ENCODE measurements around the gene GGN. TPM values are rescaled to one million over a fixed set of nuclear protein-coding genes. Genes with fewer than 3 reads are reported as not detected.
A peak's percentile ranks its signal among the peaks of the same experiment; 100 is the strongest.

GGN gene
- total and polyA plus RNA-seq, 9 of the 15 experiments (the other 6 are each of a cell fraction or from before 2014, with no cell fraction given): 0.15 to 0.33 TPM; not detected in 7

DNA sequence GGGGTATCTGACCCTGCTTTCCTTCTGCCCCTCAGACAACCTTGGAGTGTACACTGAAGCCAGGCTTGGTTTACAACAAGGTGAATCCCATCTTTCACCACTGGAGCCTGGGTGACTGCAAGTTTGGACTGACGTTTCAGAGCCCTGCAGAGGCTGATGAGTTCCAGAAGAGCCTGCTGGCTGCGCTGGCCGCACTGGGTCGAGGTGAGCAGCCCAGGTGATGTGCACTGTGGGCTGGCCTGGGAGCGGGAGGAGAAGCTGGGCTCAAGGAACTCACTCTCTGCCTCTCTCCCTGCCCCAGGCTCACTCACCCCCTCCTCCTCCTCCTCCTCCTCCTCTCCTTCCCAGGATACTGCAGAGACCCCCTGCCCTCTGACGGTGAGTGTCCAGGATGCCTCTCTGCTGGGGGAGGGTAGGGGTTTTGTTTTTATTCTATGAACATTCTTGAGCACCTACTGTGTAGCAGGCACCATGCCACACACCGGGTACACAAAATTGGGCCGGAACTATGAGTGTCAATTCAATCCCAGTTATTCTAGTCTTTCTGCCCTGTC, 4.2 kb upstream of the GGN start:
- no peaks in the 10 kb centered on the region for H3K27me3 ChIP-seq (ENCODE audit: control insufficient read depth in 2 of 2, insufficient read depth in 2 of 2, low read length in 2 of 2)

More for the DNA sequence above, 4.2 kb upstream of the GGN start:
- no peak for ATAC-seq
- ChIA-PET POLR2A (interaction anchor here (1.3 kb wide), 1 partner anchor 11 kb away, joined by 5 read pairs; the partner anchor contains the start of gene FAM98C), CTCF (ENCODE audit: low intra/inter-chr PET ratio) (no interaction called here)
- intact Hi-C loops (cut with micrococcal nuclease): no loop called here
- H3K27ac ChIP-seq (ENCODE audit: extremely low read depth, low read depth, low read length): no peak overlapping the region
- no peak overlapping the region for H2AFZ ChIP-seq (ENCODE audit: low read depth, low read length)
- no peak overlapping the region for H3K4me2 ChIP-seq (ENCODE audit: insufficient read depth, low read length)
- TF ChIP-seq TGIF2 (CRISPR knock-in tag; IDR thresholded peaks at IDR 0.05) (no peak), ELF4 (CRISPR knock-in tag; IDR thresholded peaks at IDR 0.05) (no peak), FOXA1 (IDR thresholded peaks at IDR 0.05; ENCODE audit: borderline replicate concordance) (no peak), ZNF507 (tag; conservative IDR thresholded peaks at IDR 0.05) (no peak), HDAC8 (tag; IDR thresholded peaks at IDR 0.05) (no peak)
- TF ChIP-seq, protein P1, sequence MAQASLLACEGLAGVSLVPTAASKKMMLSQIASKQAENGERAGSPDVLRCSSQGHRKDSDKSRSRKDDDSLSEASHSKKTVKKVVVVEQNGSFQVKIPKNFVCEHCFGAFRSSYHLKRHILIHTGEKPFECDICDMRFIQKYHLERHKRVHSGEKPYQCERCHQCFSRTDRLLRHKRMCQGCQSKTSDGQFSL (CRISPR knock-in tag; IDR thresholded peaks at IDR 0.05): no peak
- TF ChIP-seq, protein P1 (tag; IDR thresholded peaks at IDR 0.05): no peak
- TF ChIP-seq, protein P2, sequence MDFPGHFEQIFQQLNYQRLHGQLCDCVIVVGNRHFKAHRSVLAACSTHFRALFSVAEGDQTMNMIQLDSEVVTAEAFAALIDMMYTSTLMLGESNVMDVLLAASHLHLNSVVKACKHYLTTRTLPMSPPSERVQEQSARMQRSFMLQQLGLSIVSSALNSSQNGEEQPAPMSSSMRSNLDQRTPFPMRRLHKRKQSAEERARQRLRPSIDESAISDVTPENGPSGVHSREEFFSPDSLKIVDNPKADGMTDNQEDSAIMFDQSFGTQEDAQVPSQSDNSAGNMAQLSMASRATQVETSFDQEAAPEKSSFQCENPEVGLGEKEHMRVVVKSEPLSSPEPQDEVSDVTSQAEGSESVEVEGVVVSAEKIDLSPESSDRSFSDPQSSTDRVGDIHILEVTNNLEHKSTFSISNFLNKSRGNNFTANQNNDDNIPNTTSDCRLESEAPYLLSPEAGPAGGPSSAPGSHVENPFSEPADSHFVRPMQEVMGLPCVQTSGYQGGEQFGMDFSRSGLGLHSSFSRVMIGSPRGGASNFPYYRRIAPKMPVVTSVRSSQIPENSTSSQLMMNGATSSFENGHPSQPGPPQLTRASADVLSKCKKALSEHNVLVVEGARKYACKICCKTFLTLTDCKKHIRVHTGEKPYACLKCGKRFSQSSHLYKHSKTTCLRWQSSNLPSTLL (IDR thresholded peaks at IDR 0.05): no peak
- TF ChIP-seq, protein P3, sequence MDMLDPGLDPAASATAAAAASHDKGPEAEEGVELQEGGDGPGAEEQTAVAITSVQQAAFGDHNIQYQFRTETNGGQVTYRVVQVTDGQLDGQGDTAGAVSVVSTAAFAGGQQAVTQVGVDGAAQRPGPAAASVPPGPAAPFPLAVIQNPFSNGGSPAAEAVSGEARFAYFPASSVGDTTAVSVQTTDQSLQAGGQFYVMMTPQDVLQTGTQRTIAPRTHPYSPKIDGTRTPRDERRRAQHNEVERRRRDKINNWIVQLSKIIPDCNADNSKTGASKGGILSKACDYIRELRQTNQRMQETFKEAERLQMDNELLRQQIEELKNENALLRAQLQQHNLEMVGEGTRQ (CRISPR knock-in tag; IDR thresholded peaks at IDR 0.05): no peak
- TF ChIP-seq, protein P4, sequence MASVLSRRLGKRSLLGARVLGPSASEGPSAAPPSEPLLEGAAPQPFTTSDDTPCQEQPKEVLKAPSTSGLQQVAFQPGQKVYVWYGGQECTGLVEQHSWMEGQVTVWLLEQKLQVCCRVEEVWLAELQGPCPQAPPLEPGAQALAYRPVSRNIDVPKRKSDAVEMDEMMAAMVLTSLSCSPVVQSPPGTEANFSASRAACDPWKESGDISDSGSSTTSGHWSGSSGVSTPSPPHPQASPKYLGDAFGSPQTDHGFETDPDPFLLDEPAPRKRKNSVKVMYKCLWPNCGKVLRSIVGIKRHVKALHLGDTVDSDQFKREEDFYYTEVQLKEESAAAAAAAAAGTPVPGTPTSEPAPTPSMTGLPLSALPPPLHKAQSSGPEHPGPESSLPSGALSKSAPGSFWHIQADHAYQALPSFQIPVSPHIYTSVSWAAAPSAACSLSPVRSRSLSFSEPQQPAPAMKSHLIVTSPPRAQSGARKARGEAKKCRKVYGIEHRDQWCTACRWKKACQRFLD (CRISPR knock-in tag; IDR thresholded peaks at IDR 0.05): no peak
- H3K4me1 ChIP-seq (replicated peaks in 1 of 2; ENCODE audit: control insufficient read depth in 2 of 2, insufficient read depth in 2 of 2, low read length in 2 of 2): peaks cover 16 to 54% of the 10 kb centered on the region in 2 experiments; a peak in 4 of 5 replicates
- no peaks in the 10 kb centered on the region for H3K79me2 ChIP-seq (ENCODE audit: control insufficient read depth, insufficient read depth, low read length)
- DNase-seq (ENCODE audit: extremely low read depth in 1 of 4, low spot score in 3 of 4): no peak
- peak overlapping the region in 1 of 2 experiments; percentile 48; a peak in 2 of 4 replicates for H3K9ac ChIP-seq (ENCODE audit: insufficient read depth in 1 of 2, low read depth in 2 of 2, low read length in 2 of 2)
- no TSS peak for BruUV-seq (replicated peaks)
- peak; percentile 29 for FAIRE-seq
- H3K4me3 ChIP-seq: no peak overlapping the region
- no peaks in the 10 kb centered on the region for H3K36me3 ChIP-seq (ENCODE audit: control insufficient read depth, insufficient read depth, low read length)
- H3K9me1 ChIP-seq (ENCODE audit: control insufficient read depth, insufficient read depth, low read length): no peaks in the 10 kb centered on the region
- in situ Hi-C loops (cut with MboI): no loop called here
- 39% methylated on average over 8 of the region's 8 CpGs for WGBS (ENCODE audit: insufficient coverage, low coverage, missing lambda C conversion rate)
- H4K20me1 ChIP-seq (replicated peaks; ENCODE audit: control insufficient read depth, insufficient read depth, low read length): no peaks in the 10 kb centered on the region
- H3K9me3 ChIP-seq (replicated peaks; ENCODE audit: control insufficient read depth, insufficient read depth, low read depth, low read length): 0 out of 2 replicates have a peak, but pooled peaks cover 2% of the 10 kb centered on the region

Data from K562 (cell line).